H9 (cell line): ENCODE measurements around the gene TTC39C. TPM values are rescaled to one million over a fixed set of nuclear protein-coding genes. Genes with fewer than 3 reads are reported as not detected.

Experiments
- DNase-seq: peaks from one replicate; pipeline ENCODE4 v3.0.0-alpha.2; 2017
- H2AFZ ChIP-seq: one replicate; pipeline ENCODE4 v1.6.1; 2013; ENCODE audit warnings: mild to moderate bottlenecking, low read length, control low read depth, moderate library complexity
- H2AK5ac ChIP-seq: 2 replicates; pipeline ENCODE4 v1.6.1; 2013; ENCODE audit warnings: low read length, control low read depth, mixed read lengths; ENCODE audit not compliant: insufficient read length
- H2BK120ac ChIP-seq: one replicate; pipeline ENCODE4 v1.6.1; 2013; ENCODE audit warnings: low read depth, mild to moderate bottlenecking, low read length, control low read depth, inconsistent platforms; ENCODE audit not compliant: poor library complexity, severe bottlenecking
- H2BK12ac ChIP-seq: 2 replicates; pipeline ENCODE4 v1.6.1; 2013; ENCODE audit warnings: low read length, control low read depth, mixed read lengths, low read depth; ENCODE audit not compliant: insufficient read length
- H2BK15ac ChIP-seq: 2 replicates; pipeline ENCODE4 v1.6.1; 2013; ENCODE audit warnings: low read depth, low read length, control low read depth
- H2BK20ac ChIP-seq: one replicate; pipeline ENCODE4 v1.6.1; 2013; ENCODE audit warnings: low read depth, mild to moderate bottlenecking, low read length, control low read depth, inconsistent platforms; ENCODE audit not compliant: poor library complexity, severe bottlenecking
- H2BK5ac ChIP-seq: 2 replicates; pipeline ENCODE4 v1.6.1; 2013; ENCODE audit warnings: low read length, control low read depth, mixed read lengths; ENCODE audit not compliant: insufficient read length
- H3K14ac ChIP-seq: 2 replicates; pipeline ENCODE4 v1.6.1; 2013; ENCODE audit warnings: low read length, control low read depth; ENCODE audit not compliant: insufficient read depth
- H3K18ac ChIP-seq: 2 replicates; pipeline ENCODE4 v1.6.1; 2013; ENCODE audit warnings: low read depth, mild to moderate bottlenecking, mixed read lengths, low read length, control low read depth; ENCODE audit not compliant: insufficient read length
- H3K23ac ChIP-seq: 2 replicates; pipeline ENCODE4 v1.6.1; 2013; ENCODE audit warnings: low read length, control low read depth, mixed read lengths, low read depth; ENCODE audit not compliant: insufficient read length
- H3K23me2 ChIP-seq: 2 replicates; pipeline ENCODE4 v1.6.1; 2013; ENCODE audit warnings: low read depth, mild to moderate bottlenecking, mixed read lengths, low read length, control low read depth; ENCODE audit not compliant: insufficient read length, poor library complexity, severe bottlenecking
- H3K27ac ChIP-seq: 2 replicates; pipeline ENCODE4 v1.5.1; 2013; ENCODE audit warnings: low read length, control low read depth, mixed read lengths, low read depth; ENCODE audit not compliant: insufficient read length
- H3K27me3 ChIP-seq: 2 replicates; pipeline ENCODE4 v1.6.1; 2013; ENCODE audit warnings: low read length, control low read depth, inconsistent platforms; ENCODE audit not compliant: insufficient read depth
- H3K4ac ChIP-seq: 2 replicates; pipeline ENCODE4 v1.6.1; 2013; ENCODE audit warnings: low read depth, mild to moderate bottlenecking, control low read depth, inconsistent platforms, low read length, moderate library complexity
- H3K4me1 ChIP-seq: 2 replicates; pipeline ENCODE4 v1.6.1; 2013; ENCODE audit warnings: low read length, control low read depth, inconsistent platforms; ENCODE audit not compliant: insufficient read depth
- H3K4me2 ChIP-seq: 2 replicates; pipeline ENCODE4 v1.6.1; 2013; ENCODE audit warnings: low read length, control low read depth, mixed read lengths; ENCODE audit not compliant: insufficient read length, insufficient read depth
- H3K56ac ChIP-seq: 2 replicates; pipeline ENCODE4 v1.6.1; 2013; ENCODE audit warnings: low read depth, mild to moderate bottlenecking, mixed read lengths, low read length, control low read depth; ENCODE audit not compliant: insufficient read length
- H3K79me1 ChIP-seq: 2 replicates; pipeline ENCODE4 v1.6.1; 2013; ENCODE audit warnings: low read depth, mild to moderate bottlenecking, moderate library complexity, low read length, control low read depth, inconsistent platforms; ENCODE audit not compliant: insufficient read depth, poor library complexity, severe bottlenecking
- H3K79me2 ChIP-seq: 2 replicates; pipeline ENCODE4 v1.6.1; 2013; ENCODE audit warnings: low read length, control low read depth, inconsistent platforms; ENCODE audit not compliant: insufficient read depth
- H3K9ac ChIP-seq: 2 replicates; pipeline ENCODE4 v1.6.1; 2013; ENCODE audit warnings: low read length, control low read depth, mixed read lengths; ENCODE audit not compliant: insufficient read length; ENCODE audit errors: extremely low read depth
- H3K9me3 ChIP-seq: one replicate; pipeline ENCODE4 v1.6.1; 2013; ENCODE audit warnings: low read depth, low read length, inconsistent platforms; ENCODE audit not compliant: control insufficient read depth
- H3T11ph ChIP-seq: one replicate; pipeline ENCODE4 v1.6.1; 2013; ENCODE audit warnings: mild to moderate bottlenecking, low read length, control low read depth, inconsistent platforms
- H4K20me1 ChIP-seq: one replicate; pipeline ENCODE4 v1.6.1; 2013; ENCODE audit not compliant: control insufficient read depth, insufficient read length, insufficient read depth
- H4K5ac ChIP-seq: 2 replicates; pipeline ENCODE4 v1.6.1; 2013; ENCODE audit warnings: low read depth, mild to moderate bottlenecking, mixed read lengths, low read length, control low read depth; ENCODE audit not compliant: insufficient read length
- H4K8ac ChIP-seq: replicated peaks from 2 replicates; pipeline ENCODE4 v1.6.1; 2013; ENCODE audit warnings: low read length, control low read depth, mixed read lengths, low read depth; ENCODE audit not compliant: insufficient read length
- H4K91ac ChIP-seq: 2 replicates; pipeline ENCODE4 v1.6.1; 2013; ENCODE audit warnings: low read depth, mild to moderate bottlenecking, moderate library complexity, mixed read lengths, low read length, control low read depth; ENCODE audit not compliant: insufficient read length
- H3K27ac Mint-ChIP-seq, 3 experiments: 2 replicates in 2 of 3; 3 replicates in 1 of 3; pipeline ENCODE4 v1.8.0; 2020 to 2021; ENCODE audit warnings: mixed read lengths in 3 of 3, mild to moderate bottlenecking in 1 of 3, moderate library complexity in 1 of 3
- H3K27me3 Mint-ChIP-seq: 2 replicates; pipeline ENCODE4 v1.8.0; 2021; ENCODE audit warnings: low read depth, mild to moderate bottlenecking, moderate library complexity, mixed read lengths
- H3K36me3 Mint-ChIP-seq, 3 experiments: 2 replicates in 2 of 3; 3 replicates in 1 of 3; pipeline ENCODE4 v1.8.0; 2020 to 2021; ENCODE audit warnings: low read depth in 3 of 3, mixed read lengths in 3 of 3; ENCODE audit not compliant: insufficient read depth in 1 of 3
- H3K4me1 Mint-ChIP-seq, 2 experiments: 2 replicates each; pipeline ENCODE4 v1.8.0; 2020; ENCODE audit warnings: mixed read lengths in 2 of 2
- H3K4me3 Mint-ChIP-seq, 2 experiments: 2 replicates in 1 of 2; 3 replicates in 1 of 2; pipeline ENCODE4 v1.8.0; 2020 to 2021; ENCODE audit warnings: mild to moderate bottlenecking in 2 of 2, mixed read lengths in 2 of 2, moderate library complexity in 1 of 2
- H3K9me3 Mint-ChIP-seq, 2 experiments: 2 replicates in 1 of 2; 3 replicates in 1 of 2; pipeline ENCODE4 v1.8.0; 2020; ENCODE audit warnings: mild to moderate bottlenecking in 2 of 2, mixed read lengths in 2 of 2, moderate library complexity in 1 of 2
- WGBS: extraction: QIAGEN DNeasy Blood & Tissue Kit; methylation state at CpG from one replicate; pipeline ENCODE4 v1.1.7; 2013; ENCODE audit warnings: missing lambda C conversion rate, low lambda C conversion rate, mixed read lengths; ENCODE audit not compliant: insufficient read length; ENCODE audit errors: extremely low coverage; 5-methylcytosine and 5-hydroxymethylcytosine counted together
- total RNA-seq: library from RNA; stranded (reverse); gene quantifications from 2 replicates; pipeline ENCODE4 v1.2.1, GENCODE V29; 2021
- TF ChIP-seq, protein P1 (sequence below): fragments of 200-600 bp; sonication (generic); conservative IDR thresholded peaks from 3 replicates; pipeline ENCODE4 v1.8.0; 2021; ENCODE audit warnings: antibody characterized with exemption, mild to moderate bottlenecking

Gene TTC39C
- total RNA-seq, 1 experiment from 2014 or later = 18.0 TPM

DNA sequence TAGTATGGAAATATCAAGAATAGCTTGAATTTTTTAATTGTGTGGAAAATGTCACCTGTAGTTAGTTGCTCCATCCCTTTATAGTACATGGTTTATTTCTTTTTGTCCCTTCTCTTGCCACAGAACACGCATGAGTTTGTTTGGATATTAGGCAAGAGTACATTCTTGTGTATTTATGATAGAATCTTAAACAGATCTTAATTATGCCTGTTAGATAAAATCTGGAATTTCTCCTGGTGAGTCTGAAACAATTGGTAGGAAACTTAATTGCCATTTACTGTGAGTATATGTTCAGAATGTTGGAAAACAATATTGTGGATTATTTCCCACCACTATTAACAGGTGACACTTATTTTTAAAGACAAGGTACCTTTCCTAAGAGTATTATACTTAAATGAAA lies 94.1 kb downstream of the TTC39C start:
- Histone ChIP-seq H3T11ph (no peak overlapping the region), H4K91ac (no peak overlapping the region), H3K27me3 (no peaks in the 10 kb centered on the region), H3K79me1 (no peaks in the 10 kb centered on the region), H4K8ac (no peak overlapping the region), H3K14ac (no peak overlapping the region), H3K9ac (no peak overlapping the region), H4K5ac (no peak overlapping the region), H2AFZ (no peak overlapping the region), H3K23ac (no peak overlapping the region), H3K4me2 (no peak overlapping the region), H3K9me3 (no peaks in the 10 kb centered on the region), H2BK120ac (no peak overlapping the region), H3K23me2 (no peaks in the 10 kb centered on the region), H2BK12ac (no peak overlapping the region), H2AK5ac (no peak overlapping the region), H2BK5ac (no peak overlapping the region), H3K56ac (no peak overlapping the region), H2BK15ac (no peak overlapping the region), H3K79me2 (no peaks in the 10 kb centered on the region), H3K27ac (no peak overlapping the region), H3K4ac (no peak overlapping the region), H3K18ac (no peak overlapping the region), H3K4me1 (no peaks in the 10 kb centered on the region), H4K20me1 (peaks cover 2% of the 10 kb centered on the region), H2BK20ac (no peak overlapping the region)
- DNase-seq = no peak
- TF ChIP-seq, protein P1, sequence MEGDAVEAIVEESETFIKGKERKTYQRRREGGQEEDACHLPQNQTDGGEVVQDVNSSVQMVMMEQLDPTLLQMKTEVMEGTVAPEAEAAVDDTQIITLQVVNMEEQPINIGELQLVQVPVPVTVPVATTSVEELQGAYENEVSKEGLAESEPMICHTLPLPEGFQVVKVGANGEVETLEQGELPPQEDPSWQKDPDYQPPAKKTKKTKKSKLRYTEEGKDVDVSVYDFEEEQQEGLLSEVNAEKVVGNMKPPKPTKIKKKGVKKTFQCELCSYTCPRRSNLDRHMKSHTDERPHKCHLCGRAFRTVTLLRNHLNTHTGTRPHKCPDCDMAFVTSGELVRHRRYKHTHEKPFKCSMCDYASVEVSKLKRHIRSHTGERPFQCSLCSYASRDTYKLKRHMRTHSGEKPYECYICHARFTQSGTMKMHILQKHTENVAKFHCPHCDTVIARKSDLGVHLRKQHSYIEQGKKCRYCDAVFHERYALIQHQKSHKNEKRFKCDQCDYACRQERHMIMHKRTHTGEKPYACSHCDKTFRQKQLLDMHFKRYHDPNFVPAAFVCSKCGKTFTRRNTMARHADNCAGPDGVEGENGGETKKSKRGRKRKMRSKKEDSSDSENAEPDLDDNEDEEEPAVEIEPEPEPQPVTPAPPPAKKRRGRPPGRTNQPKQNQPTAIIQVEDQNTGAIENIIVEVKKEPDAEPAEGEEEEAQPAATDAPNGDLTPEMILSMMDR = no peak
- Mint-ChIP-seq H3K27ac (no peak overlapping the region), H3K4me3 (no peak overlapping the region), H3K4me1 (peaks cover 7 to 9% of the 10 kb centered on the region in 2 experiments), H3K27me3 (no peaks in the 10 kb centered on the region), H3K9me3 (no peaks in the 10 kb centered on the region), H3K36me3 (no peaks in the 10 kb centered on the region; a peak in 2 of 7 replicates)
- no CpG with 5 or more reads among the region's 1 CpG for WGBS
